NCI-H1092 (cell line): ENCODE measurements around the gene AR.

Experiments used
- DNase-seq: peaks from one replicate; lab custom pipeline; 2025; lab: John Stamatoyannopoulos, UW

Gene AR

GRCh38 chrX:67543818-67544217, at the start of gene AR:
Gene AR, plus strand, starts transcription at chrX:67544021. Its CDS starts 1,126 bp downstream, at chrX:67545147.
- DNase-seq = no peak

- DNase-seq = no peak
Measured at GRCh38 chrX:67500617-67501016, 43.2 kb upstream of the AR start.

GRCh38 chrX:67503004-67503403, 40.8 kb upstream of the AR start:
- DNase-seq = no peak

GRCh38 chrX:67503453-67503852, 40.4 kb upstream of the AR start:
- DNase-seq = no peak

- no peak for DNase-seq
Measured at GRCh38 chrX:67520671-67521070, 23.1 kb upstream of the AR start.

GRCh38 chrX:67523002-67523681, 20.7 kb upstream of the AR start:
- DNase-seq = no peak

- DNase-seq = no peak
Measured at GRCh38 chrX:67523932-67524331, 19.9 kb upstream of the AR start.

- no peak for DNase-seq
Measured at GRCh38 chrX:67524428-67524827, 19.4 kb upstream of the AR start.

- no peak for DNase-seq
Measured at GRCh38 chrX:67524950-67525691, 18.7 kb upstream of the AR start.

GRCh38 chrX:67536564-67536963, 7.3 kb upstream of the AR start:
- DNase-seq = no peak

GRCh38 chrX:67538383-67538782, 5.4 kb upstream of the AR start:
- no peak for DNase-seq

GRCh38 chrX:67544281-67545035, 637 bp downstream of the AR start:
- DNase-seq = no peak

- no peak for DNase-seq
Measured at GRCh38 chrX:67545036-67545821, 1.4 kb downstream of the AR start.

GRCh38 chrX:67545893-67546495, 2.2 kb downstream of the AR start:
- DNase-seq = no peak

- no peak for DNase-seq
Measured at GRCh38 chrX:67546496-67547423, 2.9 kb downstream of the AR start.

- DNase-seq = no peak
Measured at GRCh38 chrX:67555578-67556203, 11.9 kb downstream of the AR start.

GRCh38 chrX:67558267-67558666, 14.4 kb downstream of the AR start:
- no peak for DNase-seq

- DNase-seq = no peak
Measured at GRCh38 chrX:67563469-67564448, 19.9 kb downstream of the AR start.

GRCh38 chrX:67564475-67564874, 20.7 kb downstream of the AR start:
- no peak for DNase-seq
